Ascending aorta (tissue), 2 donors: Measurements from ENCODE around the gene C2orf92. TPM values are rescaled to one million over a fixed set of nuclear protein-coding genes. Genes with fewer than 3 reads are reported as not detected.

Source experiments
- DNase-seq, 2 donors: peaks; one replicate each; pipeline ENCODE4 v3.0.0-alpha.2; 2019; ENCODE audit warnings: low spot score in 2 of 2
- H3K27ac ChIP-seq, 2 donors: fragments of 200-600 bp; sonication (generic); one replicate each; pipeline ENCODE4 v1.5.1; 2016 to 2017; ENCODE audit warnings: mild to moderate bottlenecking in 1 of 2
- H3K27me3 ChIP-seq: fragments of 200-600 bp; sonication (generic); one replicate; pipeline ENCODE4 v1.5.1; 2017
- H3K36me3 ChIP-seq, 2 donors: fragments of 200-600 bp; sonication (generic); one replicate each; pipeline ENCODE4 v1.5.1; 2016
- H3K4me1 ChIP-seq, 2 donors: fragments of 200-600 bp; sonication (generic); one replicate each; pipeline ENCODE4 v1.5.1; 2016 to 2017; ENCODE audit warnings: mild to moderate bottlenecking in 1 of 2
- H3K4me3 ChIP-seq, 2 donors: fragments of 200-600 bp; sonication (generic); one replicate each; pipeline ENCODE4 v1.5.1; 2016 to 2017; ENCODE audit warnings: mild to moderate bottlenecking in 1 of 2
- H3K9me3 ChIP-seq, 2 donors: fragments of 200-600 bp; sonication (generic); one replicate each; pipeline ENCODE4 v1.5.1; 2016
- intact Hi-C: fragments of 100-400 bp; cut with DNase I; formaldehyde crosslinking; loops from one replicate; pipeline ENCODE4 v1.15.1; 2023
- total RNA-seq: library from RNA; depleted of rRNA; stranded (reverse); fragments of >200 nt; gene quantifications from one replicate; pipeline ENCODE4 v1.1.0, GENCODE V29; 2016
- TF ChIP-seq, protein P1 (sequence below), 3 experiments: fragments of 200-600 bp in 2 of 3; fragments of 450-650 bp in 1 of 3; sonication (generic) in 2 of 3; IDR thresholded peaks; one replicate each; pipeline ENCODE4 v1.5.1; 2016 to 2019; ENCODE audit warnings: antibody characterized with exemption in 3 of 3, mild to moderate bottlenecking in 1 of 3, moderate library complexity in 1 of 3

C2orf92 gene
- total RNA-seq, 1 donor from 2014 or later: 4.6 TPM

GRCh38 chr2:97654309-97654708, 15.2 kb upstream of the C2orf92 start:
- intact Hi-C loops: no loop called here
- Histone ChIP-seq H3K9me3 (peaks cover 0 to 6% of the 10 kb centered on the region in 2 donors), H3K27me3 (no peaks in the 10 kb centered on the region), H3K27ac (no peak overlapping the region), H3K4me1 (no peaks in the 10 kb centered on the region), H3K4me3 (no peak overlapping the region), H3K36me3 (peaks cover 37 to 63% of the 10 kb centered on the region in 2 donors)
- TF ChIP-seq, protein P1, sequence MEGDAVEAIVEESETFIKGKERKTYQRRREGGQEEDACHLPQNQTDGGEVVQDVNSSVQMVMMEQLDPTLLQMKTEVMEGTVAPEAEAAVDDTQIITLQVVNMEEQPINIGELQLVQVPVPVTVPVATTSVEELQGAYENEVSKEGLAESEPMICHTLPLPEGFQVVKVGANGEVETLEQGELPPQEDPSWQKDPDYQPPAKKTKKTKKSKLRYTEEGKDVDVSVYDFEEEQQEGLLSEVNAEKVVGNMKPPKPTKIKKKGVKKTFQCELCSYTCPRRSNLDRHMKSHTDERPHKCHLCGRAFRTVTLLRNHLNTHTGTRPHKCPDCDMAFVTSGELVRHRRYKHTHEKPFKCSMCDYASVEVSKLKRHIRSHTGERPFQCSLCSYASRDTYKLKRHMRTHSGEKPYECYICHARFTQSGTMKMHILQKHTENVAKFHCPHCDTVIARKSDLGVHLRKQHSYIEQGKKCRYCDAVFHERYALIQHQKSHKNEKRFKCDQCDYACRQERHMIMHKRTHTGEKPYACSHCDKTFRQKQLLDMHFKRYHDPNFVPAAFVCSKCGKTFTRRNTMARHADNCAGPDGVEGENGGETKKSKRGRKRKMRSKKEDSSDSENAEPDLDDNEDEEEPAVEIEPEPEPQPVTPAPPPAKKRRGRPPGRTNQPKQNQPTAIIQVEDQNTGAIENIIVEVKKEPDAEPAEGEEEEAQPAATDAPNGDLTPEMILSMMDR (IDR thresholded peaks at IDR 0.05): no peak
- DNase-seq: no peak

DNA sequence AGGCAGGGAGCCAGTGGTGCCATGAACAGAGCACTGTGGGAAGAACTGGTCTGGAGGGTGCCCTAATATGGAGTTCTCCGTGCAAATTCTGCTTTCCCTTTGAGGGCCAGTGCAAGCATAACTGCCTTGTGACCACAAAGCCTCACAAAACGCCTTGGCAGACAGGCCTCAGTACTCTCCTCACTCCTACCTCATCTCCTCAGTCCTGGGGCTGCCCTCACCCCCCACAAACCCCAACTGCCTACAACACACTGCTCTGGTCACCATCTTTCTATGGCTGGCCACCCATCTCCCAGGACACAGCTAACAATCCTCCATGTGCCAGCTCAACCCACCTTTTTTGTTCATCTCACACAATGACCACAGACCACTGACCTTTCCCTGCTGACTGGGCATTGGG, 14.7 kb upstream of the C2orf92 start:
- DNase-seq: no peak
- Histone ChIP-seq H3K4me3 (no peak overlapping the region), H3K27me3 (no peaks in the 10 kb centered on the region), H3K36me3 (peaks cover 40 to 65% of the 10 kb centered on the region in 2 donors), H3K27ac (no peak overlapping the region), H3K9me3 (peaks cover 0 to 6% of the 10 kb centered on the region in 2 donors), H3K4me1 (no peaks in the 10 kb centered on the region)
- intact Hi-C loops: no loop called here
- TF ChIP-seq, protein P1 (IDR thresholded peaks at IDR 0.05): no peak

GRCh38 chr2:97656129-97656755, 13.3 kb upstream of the C2orf92 start:
- peaks cover 0 to 6% of the 10 kb centered on the region in 2 donors for H3K9me3 ChIP-seq
- no peak overlapping the region for H3K4me3 ChIP-seq
- no peaks in the 10 kb centered on the region for H3K27me3 ChIP-seq
- H3K4me1 ChIP-seq: peaks cover 0 to 8% of the 10 kb centered on the region in 2 donors
- H3K36me3 ChIP-seq: peaks cover 38 to 66% of the 10 kb centered on the region in 2 donors
- TF ChIP-seq, protein P1 (IDR thresholded peaks at IDR 0.05): no peak
- no peak for DNase-seq
- H3K27ac ChIP-seq: no peak overlapping the region
- intact Hi-C loops: no loop called here

- Histone ChIP-seq H3K4me3 (no peak overlapping the region), H3K36me3 (peaks cover 38 to 66% of the 10 kb centered on the region in 2 donors), H3K27ac (no peak overlapping the region), H3K9me3 (peaks cover 0 to 6% of the 10 kb centered on the region in 2 donors), H3K27me3 (no peaks in the 10 kb centered on the region), H3K4me1 (peaks cover 7 to 13% of the 10 kb centered on the region in 2 donors)
- intact Hi-C loops: no loop called here
- TF ChIP-seq, protein P1 (IDR thresholded peaks at IDR 0.05): no peak
- DNase-seq: no peak
Observed at GRCh38 chr2:97656905-97657587, 12.5 kb upstream of the C2orf92 start.

- Histone ChIP-seq H3K4me1 (peaks cover 13 to 17% of the 10 kb centered on the region in 2 donors), H3K27ac (no peak overlapping the region), H3K27me3 (no peaks in the 10 kb centered on the region), H3K36me3 (peaks cover 38 to 66% of the 10 kb centered on the region in 2 donors), H3K9me3 (peaks cover 0 to 6% of the 10 kb centered on the region in 2 donors), H3K4me3 (no peak overlapping the region)
- TF ChIP-seq, protein P1 (IDR thresholded peaks at IDR 0.05): no peak
- no peak for DNase-seq
- intact Hi-C loops: no loop called here
Observed at GRCh38 chr2:97657986-97658690, 11.4 kb upstream of the C2orf92 start.
